HepG2 (cell line): Measurements from ENCODE around the gene SHC1. TPM values are rescaled to one million over a fixed set of nuclear protein-coding genes. Genes with fewer than 3 reads are reported as not detected.
A peak's percentile ranks its signal among the peaks of the same experiment; 100 is the strongest.

Experiments used
- CHCHD3 ChIP-seq: sonication (generic); formaldehyde crosslinking; IDR thresholded peaks from 2 replicates; pipeline ENCODE4 v1.8.0; 2022; ENCODE audit warnings: mild to moderate bottlenecking, missing genetic modification reagents, moderate library complexity
- HNRNPL ChIP-seq: fragments of 200-400 bp; formaldehyde crosslinking; IDR thresholded peaks from 2 replicates; pipeline ENCODE4 v1.6.1; 2017; ENCODE audit warnings: mild to moderate bottlenecking, low read depth, low read length
- LBX2 ChIP-seq: sonication (generic); formaldehyde crosslinking; IDR thresholded peaks from 2 replicates; pipeline ENCODE4 v1.5.0; 2020; ENCODE audit warnings: missing genetic modification reagents, mild to moderate bottlenecking, borderline replicate concordance
- MAFK ChIP-seq, 2 experiments: IDR thresholded peaks in 1 of 2; conservative IDR thresholded peaks in 1 of 2; 2 replicates each; pipeline ENCODE4 v1.6.1; 2011; ENCODE audit warnings: improper control_type of control experiment in 2 of 2, low read length in 2 of 2
- MTERF4 ChIP-seq: sonication (generic); formaldehyde crosslinking; IDR thresholded peaks from 2 replicates; pipeline ENCODE4 v1.8.0; 2023; ENCODE audit warnings: mild to moderate bottlenecking, missing genetic modification reagents
- NRL ChIP-seq: sonication (generic); formaldehyde crosslinking; IDR thresholded peaks from 2 replicates; pipeline ENCODE4 v1.5.0; 2020; ENCODE audit warnings: missing genetic modification reagents, mild to moderate bottlenecking, moderate library complexity, borderline replicate concordance
- SP1 ChIP-seq, 2 experiments: fragments of 450-650 bp in 1 of 2; sonication (generic) in 1 of 2; formaldehyde crosslinking in 1 of 2; IDR thresholded peaks; 2 replicates each; pipeline versions ENCODE4 v1.4.0 to v1.6.1; 2016 to 2020; ENCODE audit warnings: missing genetic modification reagents in 1 of 2
- SP5 ChIP-seq: IDR thresholded peaks from 2 replicates; pipeline ENCODE4 v1.6.1; 2016; ENCODE audit warnings: low read depth, borderline replicate concordance
- ZBTB7A ChIP-seq: sonication (generic); formaldehyde crosslinking; IDR thresholded peaks from 2 replicates; pipeline ENCODE4 v1.8.0; 2022; ENCODE audit warnings: mild to moderate bottlenecking, missing genetic modification reagents
- ZNF138 ChIP-seq: sonication (generic); formaldehyde crosslinking; IDR thresholded peaks from 2 replicates; pipeline ENCODE4 v1.5.0; 2020; ENCODE audit warnings: mild to moderate bottlenecking, low read depth, missing genetic modification reagents
- ZNF333 ChIP-seq: sonication (generic); formaldehyde crosslinking; IDR thresholded peaks from 2 replicates; pipeline ENCODE4 v1.4.0; 2020; ENCODE audit warnings: mild to moderate bottlenecking, missing genetic modification reagents, borderline replicate concordance
- ZNF33A ChIP-seq: sonication (generic); formaldehyde crosslinking; IDR thresholded peaks from 2 replicates; pipeline ENCODE4 v1.5.1; 2020; ENCODE audit warnings: missing genetic modification reagents, mild to moderate bottlenecking, moderate library complexity, borderline replicate concordance
- ZNF446 ChIP-seq: sonication (generic); formaldehyde crosslinking; IDR thresholded peaks from 2 replicates; pipeline ENCODE4 v1.5.0; 2020; ENCODE audit warnings: mild to moderate bottlenecking, missing genetic modification reagents
- ZNF777 ChIP-seq: sonication (generic); formaldehyde crosslinking; IDR thresholded peaks from 2 replicates; pipeline ENCODE4 v1.4.0; 2020; ENCODE audit warnings: missing genetic modification reagents
- ZNF878 ChIP-seq: sonication (generic); formaldehyde crosslinking; IDR thresholded peaks from 2 replicates; pipeline ENCODE4 v1.8.1; 2023; ENCODE audit warnings: mild to moderate bottlenecking, missing genetic modification reagents, moderate library complexity
- ZSCAN9 ChIP-seq: IDR thresholded peaks from 2 replicates; pipeline ENCODE4 v1.6.1; 2016; ENCODE audit warnings: borderline replicate concordance
- polyA plus RNA-seq, 8 experiments: library from polyadenylated mRNA; depleted of rRNA in 3 of 8; stranded (reverse) in 7 of 8; unstranded in 1 of 8; fragments of >200 nt; fragmentation: Illumina TruSeq in 4 of 8; extraction: Trizol in 4 of 8; gene quantifications; 2 replicates each; pipeline versions ENCODE4 v1.2.1 to v1.2.3, GENCODE V29; 2011 to 2016; ENCODE audit warnings: low read depth in 4 of 8, missing spikeins in 1 of 8, mixed read lengths in 1 of 8; ENCODE audit not compliant: insufficient read depth in 1 of 8
- total RNA-seq, 5 experiments: library from RNA; depleted of rRNA; stranded (reverse); fragments of >200 nt; fragmentation: Illumina TruSeq; extraction: Trizol; gene quantifications; 2 replicates each; pipeline ENCODE4 v1.2.3, GENCODE V29; 2016; ENCODE audit warnings: low read depth in 1 of 5
- TF ChIP-seq, protein P1 (sequence below): sonication (generic); formaldehyde crosslinking; IDR thresholded peaks from 2 replicates; pipeline ENCODE4 v1.9.0; 2021; ENCODE audit warnings: missing genetic modification reagents, borderline replicate concordance
- TF ChIP-seq, protein P2 (sequence below): sonication (generic); formaldehyde crosslinking; IDR thresholded peaks from 2 replicates; pipeline ENCODE4 v1.4.0; 2020; ENCODE audit warnings: missing genetic modification reagents
- TF ChIP-seq, protein P3 (sequence below): sonication (generic); formaldehyde crosslinking; IDR thresholded peaks from 2 replicates; pipeline ENCODE4 v1.4.0; 2020; ENCODE audit warnings: missing genetic modification reagents

Gene SHC1
- total and polyA plus RNA-seq, 2 of the 13 experiments (the other 11 are each of a cell fraction or from before 2014, with no cell fraction given) = 52.0 to 137 TPM

DNA sequence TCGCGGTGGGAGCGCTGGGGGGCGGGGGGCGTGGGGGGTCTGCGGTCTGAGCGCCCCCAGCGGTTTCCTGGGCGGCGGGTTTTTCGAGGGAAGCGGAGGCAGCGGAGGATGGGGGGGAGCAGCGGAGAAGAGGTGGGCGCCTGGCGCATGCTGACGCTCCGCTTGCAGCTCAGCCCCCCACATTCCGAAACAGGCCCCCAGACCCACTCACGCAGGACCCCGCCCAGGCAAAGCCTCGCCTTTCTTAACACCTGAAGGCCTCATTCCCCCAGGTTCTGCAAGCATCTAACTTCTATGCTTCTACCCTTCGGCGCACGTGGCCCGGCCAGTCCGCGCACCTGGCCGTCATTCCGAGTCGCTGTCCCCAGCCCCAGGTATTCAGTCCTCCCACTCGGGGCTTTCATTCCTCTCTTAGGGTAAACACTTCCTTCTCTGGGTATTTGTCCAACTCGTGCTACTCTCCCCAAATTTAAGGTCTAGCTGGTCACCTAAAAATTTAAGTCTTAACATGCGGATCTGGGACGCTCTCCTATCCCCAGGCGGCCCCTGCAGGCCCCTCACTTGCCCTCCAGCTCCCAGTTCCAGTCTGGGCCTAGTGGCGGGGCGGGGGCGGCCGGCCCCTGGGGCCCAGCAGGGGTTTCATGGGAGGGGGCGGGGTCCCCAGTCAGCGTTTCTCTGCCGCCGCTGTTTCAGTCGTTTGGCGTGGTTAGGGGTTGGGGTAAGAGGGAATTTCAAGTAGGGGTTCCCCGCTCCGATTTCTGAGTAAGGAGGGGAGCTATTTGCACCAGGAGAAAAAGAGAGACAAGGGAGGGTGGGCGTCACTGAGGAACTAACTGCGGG is 29.2 kb upstream of the SHC1 start (continued):
- TF ChIP-seq, protein P1, sequence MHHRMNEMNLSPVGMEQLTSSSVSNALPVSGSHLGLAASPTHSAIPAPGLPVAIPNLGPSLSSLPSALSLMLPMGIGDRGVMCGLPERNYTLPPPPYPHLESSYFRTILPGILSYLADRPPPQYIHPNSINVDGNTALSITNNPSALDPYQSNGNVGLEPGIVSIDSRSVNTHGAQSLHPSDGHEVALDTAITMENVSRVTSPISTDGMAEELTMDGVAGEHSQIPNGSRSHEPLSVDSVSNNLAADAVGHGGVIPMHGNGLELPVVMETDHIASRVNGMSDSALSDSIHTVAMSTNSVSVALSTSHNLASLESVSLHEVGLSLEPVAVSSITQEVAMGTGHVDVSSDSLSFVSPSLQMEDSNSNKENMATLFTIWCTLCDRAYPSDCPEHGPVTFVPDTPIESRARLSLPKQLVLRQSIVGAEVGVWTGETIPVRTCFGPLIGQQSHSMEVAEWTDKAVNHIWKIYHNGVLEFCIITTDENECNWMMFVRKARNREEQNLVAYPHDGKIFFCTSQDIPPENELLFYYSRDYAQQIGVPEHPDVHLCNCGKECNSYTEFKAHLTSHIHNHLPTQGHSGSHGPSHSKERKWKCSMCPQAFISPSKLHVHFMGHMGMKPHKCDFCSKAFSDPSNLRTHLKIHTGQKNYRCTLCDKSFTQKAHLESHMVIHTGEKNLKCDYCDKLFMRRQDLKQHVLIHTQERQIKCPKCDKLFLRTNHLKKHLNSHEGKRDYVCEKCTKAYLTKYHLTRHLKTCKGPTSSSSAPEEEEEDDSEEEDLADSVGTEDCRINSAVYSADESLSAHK (CRISPR knock-in tag) = no peak
- TF ChIP-seq HNRNPL = 0 out of 2 replicates have a peak, but pooled peaks have one; percentile 19
- TF ChIP-seq ZNF446 (CRISPR knock-in tag) = 0 out of 2 replicates have a peak, but pooled peaks have one; percentile 53
- TF ChIP-seq ZNF777 (CRISPR knock-in tag) = no peak
- TF ChIP-seq CHCHD3 (CRISPR knock-in tag) = no peak
- TF ChIP-seq, protein P2, sequence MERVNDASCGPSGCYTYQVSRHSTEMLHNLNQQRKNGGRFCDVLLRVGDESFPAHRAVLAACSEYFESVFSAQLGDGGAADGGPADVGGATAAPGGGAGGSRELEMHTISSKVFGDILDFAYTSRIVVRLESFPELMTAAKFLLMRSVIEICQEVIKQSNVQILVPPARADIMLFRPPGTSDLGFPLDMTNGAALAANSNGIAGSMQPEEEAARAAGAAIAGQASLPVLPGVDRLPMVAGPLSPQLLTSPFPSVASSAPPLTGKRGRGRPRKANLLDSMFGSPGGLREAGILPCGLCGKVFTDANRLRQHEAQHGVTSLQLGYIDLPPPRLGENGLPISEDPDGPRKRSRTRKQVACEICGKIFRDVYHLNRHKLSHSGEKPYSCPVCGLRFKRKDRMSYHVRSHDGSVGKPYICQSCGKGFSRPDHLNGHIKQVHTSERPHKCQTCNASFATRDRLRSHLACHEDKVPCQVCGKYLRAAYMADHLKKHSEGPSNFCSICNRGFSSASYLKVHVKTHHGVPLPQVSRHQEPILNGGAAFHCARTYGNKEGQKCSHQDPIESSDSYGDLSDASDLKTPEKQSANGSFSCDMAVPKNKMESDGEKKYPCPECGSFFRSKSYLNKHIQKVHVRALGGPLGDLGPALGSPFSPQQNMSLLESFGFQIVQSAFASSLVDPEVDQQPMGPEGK (CRISPR knock-in tag) = peak; percentile 93
- TF ChIP-seq ZSCAN9 = peak; percentile 57; the same call in 1 of the 2 replicates
- 0 out of 2 replicates have a peak, but pooled peaks have one; percentile 21 for TF ChIP-seq ZNF333 (CRISPR knock-in tag)
- peak; percentile 59; the same call in 1 of the 2 replicates for TF ChIP-seq SP5 (CRISPR knock-in tag)
- no peak for TF ChIP-seq NRL (CRISPR knock-in tag)
- TF ChIP-seq ZNF33A = no peak
- TF ChIP-seq ZBTB7A (CRISPR knock-in tag) = peak; percentile 45; the same call in 1 of the 2 replicates
- no peak for TF ChIP-seq ZNF138 (CRISPR knock-in tag)
- TF ChIP-seq MAFK (conservative IDR thresholded peaks at IDR 0.05 in 1 of 2, IDR thresholded peaks at IDR 0.05 in 1 of 2; ENCODE audit: low read length in 2 of 2) = 0 out of 4 replicates have a peak, but pooled peaks of 1 of the 2 experiments have one; percentile 1
- peak; percentile 62; the same call in 1 of the 2 replicates for TF ChIP-seq MTERF4
- no peak for TF ChIP-seq SP1 (IDR thresholded peaks at IDR 0.05)
- peak; percentile 32; the same call in 1 of the 2 replicates for TF ChIP-seq SP1 (CRISPR knock-in tag; IDR thresholded peaks at IDR 0.05)
- TF ChIP-seq, protein P3, sequence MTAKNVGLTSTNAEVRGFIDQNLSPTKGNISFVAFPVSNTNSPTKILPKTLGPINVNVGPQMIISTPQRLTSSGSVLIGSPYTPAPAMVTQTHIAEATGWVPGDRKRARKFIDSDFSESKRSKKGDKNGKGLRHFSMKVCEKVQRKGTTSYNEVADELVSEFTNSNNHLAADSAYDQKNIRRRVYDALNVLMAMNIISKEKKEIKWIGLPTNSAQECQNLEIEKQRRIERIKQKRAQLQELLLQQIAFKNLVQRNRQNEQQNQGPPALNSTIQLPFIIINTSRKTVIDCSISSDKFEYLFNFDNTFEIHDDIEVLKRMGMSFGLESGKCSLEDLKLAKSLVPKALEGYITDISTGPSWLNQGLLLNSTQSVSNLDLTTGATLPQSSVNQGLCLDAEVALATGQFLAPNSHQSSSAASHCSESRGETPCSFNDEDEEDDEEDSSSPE = peak; percentile 43; the same call in 1 of the 2 replicates
- 0 out of 2 replicates have a peak, but pooled peaks have one; percentile 34 for TF ChIP-seq ZNF878 (CRISPR knock-in tag)
- no peak for TF ChIP-seq LBX2 (CRISPR knock-in tag)
